Transverse colon (tissue), 3 donors: ENCODE measurements around the gene CYYR1.

Experiments
- EP300 ChIP-seq: sonication (generic); formaldehyde crosslinking; IDR thresholded peaks from one replicate; pipeline ENCODE4 v1.6.1; 2017; ENCODE audit warnings: antibody characterized with exemption, low read depth
- TF ChIP-seq, protein P1 (sequence below), 5 experiments: fragments of 200-600 bp in 3 of 5; fragments of 450-650 bp in 2 of 5; sonication (generic) in 3 of 5; IDR thresholded peaks; 1 replicate in 2 of 5; 2 replicates in 3 of 5; pipeline ENCODE4 v1.5.1; 2016 to 2017; ENCODE audit warnings: antibody characterized with exemption in 5 of 5, inconsistent platforms in 3 of 5, mild to moderate bottlenecking in 2 of 5, moderate library complexity in 1 of 5

DNA sequence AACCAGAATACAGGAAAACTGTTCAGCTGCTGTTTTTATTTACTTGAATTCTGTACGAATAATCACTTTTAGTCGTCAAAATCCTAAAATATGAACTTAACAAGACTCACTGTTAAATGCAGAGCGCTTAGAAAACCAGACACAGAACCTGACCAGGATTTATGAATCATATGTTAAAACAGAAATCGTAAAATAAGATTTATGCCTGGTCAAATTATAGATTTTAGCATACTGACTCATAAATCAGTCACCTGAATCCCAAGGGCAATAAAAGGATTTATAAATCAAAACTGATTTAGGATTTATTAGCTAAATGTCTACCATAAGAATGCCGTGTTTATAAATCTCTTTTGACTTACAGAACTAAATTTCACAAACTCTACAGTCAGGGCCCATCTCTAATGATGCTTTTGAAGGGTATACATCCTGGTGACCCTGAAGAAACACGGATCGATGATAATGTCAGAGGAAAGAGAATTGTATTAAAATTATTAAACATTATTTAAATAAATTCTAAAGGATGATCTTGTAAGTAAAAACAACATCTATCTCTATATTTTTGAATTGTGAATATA, 28.8 kb downstream of the CYYR1 start:
- TF ChIP-seq, protein P1, sequence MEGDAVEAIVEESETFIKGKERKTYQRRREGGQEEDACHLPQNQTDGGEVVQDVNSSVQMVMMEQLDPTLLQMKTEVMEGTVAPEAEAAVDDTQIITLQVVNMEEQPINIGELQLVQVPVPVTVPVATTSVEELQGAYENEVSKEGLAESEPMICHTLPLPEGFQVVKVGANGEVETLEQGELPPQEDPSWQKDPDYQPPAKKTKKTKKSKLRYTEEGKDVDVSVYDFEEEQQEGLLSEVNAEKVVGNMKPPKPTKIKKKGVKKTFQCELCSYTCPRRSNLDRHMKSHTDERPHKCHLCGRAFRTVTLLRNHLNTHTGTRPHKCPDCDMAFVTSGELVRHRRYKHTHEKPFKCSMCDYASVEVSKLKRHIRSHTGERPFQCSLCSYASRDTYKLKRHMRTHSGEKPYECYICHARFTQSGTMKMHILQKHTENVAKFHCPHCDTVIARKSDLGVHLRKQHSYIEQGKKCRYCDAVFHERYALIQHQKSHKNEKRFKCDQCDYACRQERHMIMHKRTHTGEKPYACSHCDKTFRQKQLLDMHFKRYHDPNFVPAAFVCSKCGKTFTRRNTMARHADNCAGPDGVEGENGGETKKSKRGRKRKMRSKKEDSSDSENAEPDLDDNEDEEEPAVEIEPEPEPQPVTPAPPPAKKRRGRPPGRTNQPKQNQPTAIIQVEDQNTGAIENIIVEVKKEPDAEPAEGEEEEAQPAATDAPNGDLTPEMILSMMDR (IDR thresholded peaks at IDR 0.05), result no peak
- no peak for TF ChIP-seq EP300
